ENCODE data around the gene WDR70.

WDR70 gene

GRCh38 chr5:37495210-37495609, 116.1 kb downstream of the WDR70 start:
- H3K27ac ChIP-seq, result no peak overlapping the region
- peak; percentile 53 for TF ChIP-seq CTCF (conservative IDR thresholded peaks at IDR 0.05)
- no peak for TF ChIP-seq ZFX (IDR thresholded peaks at IDR 0.05)

GRCh38 chr5:37495668-37496347, 116.7 kb downstream of the WDR70 start:
- peak overlapping the region; percentile 1; the same call in 1 of the 2 replicates for H3K27ac ChIP-seq
- no peak for TF ChIP-seq ZFX (IDR thresholded peaks at IDR 0.05)
- no peak for TF ChIP-seq CTCF (conservative IDR thresholded peaks at IDR 0.05)

- TF ChIP-seq ZFX (IDR thresholded peaks at IDR 0.05) (no peak), CTCF (conservative IDR thresholded peaks at IDR 0.05) (no peak)
- H3K27ac ChIP-seq, result no peak overlapping the region
Measured at GRCh38 chr5:37496902-37497445, 117.9 kb downstream of the WDR70 start.

GRCh38 chr5:37501152-37501551, 122.0 kb downstream of the WDR70 start:
- TF ChIP-seq ZFX (IDR thresholded peaks at IDR 0.05) (no peak), CTCF (conservative IDR thresholded peaks at IDR 0.05) (no peak)
- H3K27ac ChIP-seq, result peak overlapping the region; percentile 92

GRCh38 chr5:37506241-37506640, 127.1 kb downstream of the WDR70 start:
- no peak for TF ChIP-seq CTCF (conservative IDR thresholded peaks at IDR 0.05)
- no peak for TF ChIP-seq ZFX (IDR thresholded peaks at IDR 0.05)
- no peak overlapping the region for H3K27ac ChIP-seq

GRCh38 chr5:37506722-37507121, 127.6 kb downstream of the WDR70 start:
- TF ChIP-seq CTCF (conservative IDR thresholded peaks at IDR 0.05), result no peak
- TF ChIP-seq ZFX (IDR thresholded peaks at IDR 0.05), result no peak
- no peak overlapping the region for H3K27ac ChIP-seq

- TF ChIP-seq CTCF (conservative IDR thresholded peaks at IDR 0.05), result no peak
- no peak for TF ChIP-seq ZFX (IDR thresholded peaks at IDR 0.05)
- no peak overlapping the region for H3K27ac ChIP-seq
Measured at GRCh38 chr5:37511646-37512045, 132.5 kb downstream of the WDR70 start.

All from C4-2B (cell line).